Panc1 (cell line): ENCODE results near the gene ARHGEF37.

ENCODE experiments used
- POLR2AphosphoS5 ChIP-seq: IDR thresholded peaks from 2 replicates; pipeline ENCODE4 v1.6.1; 2012; ENCODE audit warnings: mild to moderate bottlenecking, low read depth, low read length, moderate library complexity
- TCF7L2 ChIP-seq: IDR thresholded peaks from 2 replicates; pipeline ENCODE4 v1.6.1; 2011; ENCODE audit warnings: mild to moderate bottlenecking, low read depth, low read length, inconsistent platforms
- TF ChIP-seq, protein P1 (sequence below): fragments of 450-650 bp; IDR thresholded peaks from 2 replicates; pipeline ENCODE4 v1.5.1; 2017; ENCODE audit warnings: mild to moderate bottlenecking
- TF ChIP-seq, protein P2 (sequence below), 2 experiments: IDR thresholded peaks; 2 replicates each; pipeline ENCODE4 v1.6.1; 2011 to 2012; ENCODE audit warnings: low read depth in 2 of 2, control low read depth in 1 of 2, low read length in 1 of 2, mild to moderate bottlenecking in 1 of 2, moderate library complexity in 1 of 2; ENCODE audit not compliant: insufficient read depth in 1 of 2

DNA sequence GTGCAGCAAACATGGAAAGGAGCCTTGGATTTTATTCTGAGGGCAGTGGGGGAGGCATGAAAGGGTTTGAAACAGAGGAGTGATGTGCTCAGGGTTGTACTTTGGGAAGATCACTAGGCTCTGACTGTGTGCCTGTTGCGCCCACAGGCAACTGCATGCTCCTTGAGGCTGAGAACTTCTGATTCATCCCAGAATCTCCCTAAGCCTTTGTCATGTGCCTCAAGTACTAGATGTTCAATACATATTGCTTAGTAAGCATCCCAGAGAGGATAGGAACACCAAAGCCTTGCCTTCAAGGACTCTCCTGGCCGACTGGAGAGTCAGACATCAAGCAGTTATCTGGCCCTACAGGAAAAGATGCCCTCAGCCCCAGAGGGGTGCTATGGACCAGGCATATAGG is 54.1 kb downstream of the ARHGEF37 start:
- TF ChIP-seq, protein P1, sequence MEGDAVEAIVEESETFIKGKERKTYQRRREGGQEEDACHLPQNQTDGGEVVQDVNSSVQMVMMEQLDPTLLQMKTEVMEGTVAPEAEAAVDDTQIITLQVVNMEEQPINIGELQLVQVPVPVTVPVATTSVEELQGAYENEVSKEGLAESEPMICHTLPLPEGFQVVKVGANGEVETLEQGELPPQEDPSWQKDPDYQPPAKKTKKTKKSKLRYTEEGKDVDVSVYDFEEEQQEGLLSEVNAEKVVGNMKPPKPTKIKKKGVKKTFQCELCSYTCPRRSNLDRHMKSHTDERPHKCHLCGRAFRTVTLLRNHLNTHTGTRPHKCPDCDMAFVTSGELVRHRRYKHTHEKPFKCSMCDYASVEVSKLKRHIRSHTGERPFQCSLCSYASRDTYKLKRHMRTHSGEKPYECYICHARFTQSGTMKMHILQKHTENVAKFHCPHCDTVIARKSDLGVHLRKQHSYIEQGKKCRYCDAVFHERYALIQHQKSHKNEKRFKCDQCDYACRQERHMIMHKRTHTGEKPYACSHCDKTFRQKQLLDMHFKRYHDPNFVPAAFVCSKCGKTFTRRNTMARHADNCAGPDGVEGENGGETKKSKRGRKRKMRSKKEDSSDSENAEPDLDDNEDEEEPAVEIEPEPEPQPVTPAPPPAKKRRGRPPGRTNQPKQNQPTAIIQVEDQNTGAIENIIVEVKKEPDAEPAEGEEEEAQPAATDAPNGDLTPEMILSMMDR = no peak
- TF ChIP-seq POLR2AphosphoS5 = no peak
- TF ChIP-seq, protein P2, sequence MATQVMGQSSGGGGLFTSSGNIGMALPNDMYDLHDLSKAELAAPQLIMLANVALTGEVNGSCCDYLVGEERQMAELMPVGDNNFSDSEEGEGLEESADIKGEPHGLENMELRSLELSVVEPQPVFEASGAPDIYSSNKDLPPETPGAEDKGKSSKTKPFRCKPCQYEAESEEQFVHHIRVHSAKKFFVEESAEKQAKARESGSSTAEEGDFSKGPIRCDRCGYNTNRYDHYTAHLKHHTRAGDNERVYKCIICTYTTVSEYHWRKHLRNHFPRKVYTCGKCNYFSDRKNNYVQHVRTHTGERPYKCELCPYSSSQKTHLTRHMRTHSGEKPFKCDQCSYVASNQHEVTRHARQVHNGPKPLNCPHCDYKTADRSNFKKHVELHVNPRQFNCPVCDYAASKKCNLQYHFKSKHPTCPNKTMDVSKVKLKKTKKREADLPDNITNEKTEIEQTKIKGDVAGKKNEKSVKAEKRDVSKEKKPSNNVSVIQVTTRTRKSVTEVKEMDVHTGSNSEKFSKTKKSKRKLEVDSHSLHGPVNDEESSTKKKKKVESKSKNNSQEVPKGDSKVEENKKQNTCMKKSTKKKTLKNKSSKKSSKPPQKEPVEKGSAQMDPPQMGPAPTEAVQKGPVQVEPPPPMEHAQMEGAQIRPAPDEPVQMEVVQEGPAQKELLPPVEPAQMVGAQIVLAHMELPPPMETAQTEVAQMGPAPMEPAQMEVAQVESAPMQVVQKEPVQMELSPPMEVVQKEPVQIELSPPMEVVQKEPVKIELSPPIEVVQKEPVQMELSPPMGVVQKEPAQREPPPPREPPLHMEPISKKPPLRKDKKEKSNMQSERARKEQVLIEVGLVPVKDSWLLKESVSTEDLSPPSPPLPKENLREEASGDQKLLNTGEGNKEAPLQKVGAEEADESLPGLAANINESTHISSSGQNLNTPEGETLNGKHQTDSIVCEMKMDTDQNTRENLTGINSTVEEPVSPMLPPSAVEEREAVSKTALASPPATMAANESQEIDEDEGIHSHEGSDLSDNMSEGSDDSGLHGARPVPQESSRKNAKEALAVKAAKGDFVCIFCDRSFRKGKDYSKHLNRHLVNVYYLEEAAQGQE (IDR thresholded peaks at IDR 0.05; ENCODE audit: insufficient read depth in 1 of 2, low read depth in 2 of 2, low read length in 1 of 2) = no peak
- TF ChIP-seq TCF7L2 = no peak
